ENCODE measurements around the gene QKI. TPM values are rescaled to one million over a fixed set of nuclear protein-coding genes. Genes with fewer than 3 reads are reported as not detected.

QKI gene
- polyA plus RNA-seq, 1 donor (not counting 4 experiments of a cell fraction or from before 2014, with no cell fraction given), result 53.3 TPM

DNA sequence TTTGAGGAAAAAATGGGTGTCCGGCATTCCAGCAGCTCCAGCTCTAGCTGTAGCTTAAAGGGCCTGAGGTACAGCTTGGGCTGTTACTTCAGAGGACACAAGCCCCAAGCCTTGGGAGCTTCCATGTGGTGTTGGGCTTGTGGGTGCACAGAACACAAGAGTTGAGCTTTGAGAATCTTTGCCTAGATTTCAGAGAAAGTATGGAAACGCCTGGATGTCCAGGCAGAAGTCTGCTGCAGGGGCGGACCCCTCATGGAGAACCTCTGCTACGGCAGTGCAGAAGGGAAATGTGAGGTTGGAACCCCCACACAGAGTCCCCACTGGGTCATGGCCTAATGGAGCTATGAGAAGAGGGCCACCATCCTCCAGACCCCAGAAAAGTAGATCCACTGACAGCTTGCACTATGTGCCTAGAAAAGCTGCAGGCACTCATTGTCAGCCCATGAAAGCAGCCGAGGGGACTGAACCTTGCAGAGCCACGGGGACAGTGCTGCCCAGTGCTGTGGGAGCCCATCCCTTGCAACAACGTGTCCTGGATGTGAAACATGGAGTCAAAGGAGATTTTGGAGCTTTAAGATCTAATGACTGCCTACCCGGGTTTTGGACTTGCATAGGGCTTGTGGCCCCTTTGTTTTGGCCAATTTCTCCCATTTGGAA lies 90.6 kb downstream of the QKI start:
- H3K9me3 ChIP-seq (ENCODE audit: control insufficient read depth, low read depth, low read length), result peaks cover 3% of the 10 kb centered on the region
- FAIRE-seq, result no peak
- no peak overlapping the region for H3K4me3 ChIP-seq (ENCODE audit: control insufficient read depth in 2 of 3, extremely low read depth in 1 of 3, insufficient read depth in 2 of 3, low read depth in 1 of 3, low read length in 3 of 3)
- no peak overlapping the region for H3K4me2 ChIP-seq (ENCODE audit: control insufficient read depth, extremely low read depth, insufficient read depth, low read depth, low read length)
- H3K36me3 ChIP-seq (ENCODE audit: control insufficient read depth in 2 of 2, extremely low read depth in 1 of 2, insufficient read depth in 2 of 2, low read length in 2 of 2), result no peaks in the 10 kb centered on the region
- TF ChIP-seq, protein P1, sequence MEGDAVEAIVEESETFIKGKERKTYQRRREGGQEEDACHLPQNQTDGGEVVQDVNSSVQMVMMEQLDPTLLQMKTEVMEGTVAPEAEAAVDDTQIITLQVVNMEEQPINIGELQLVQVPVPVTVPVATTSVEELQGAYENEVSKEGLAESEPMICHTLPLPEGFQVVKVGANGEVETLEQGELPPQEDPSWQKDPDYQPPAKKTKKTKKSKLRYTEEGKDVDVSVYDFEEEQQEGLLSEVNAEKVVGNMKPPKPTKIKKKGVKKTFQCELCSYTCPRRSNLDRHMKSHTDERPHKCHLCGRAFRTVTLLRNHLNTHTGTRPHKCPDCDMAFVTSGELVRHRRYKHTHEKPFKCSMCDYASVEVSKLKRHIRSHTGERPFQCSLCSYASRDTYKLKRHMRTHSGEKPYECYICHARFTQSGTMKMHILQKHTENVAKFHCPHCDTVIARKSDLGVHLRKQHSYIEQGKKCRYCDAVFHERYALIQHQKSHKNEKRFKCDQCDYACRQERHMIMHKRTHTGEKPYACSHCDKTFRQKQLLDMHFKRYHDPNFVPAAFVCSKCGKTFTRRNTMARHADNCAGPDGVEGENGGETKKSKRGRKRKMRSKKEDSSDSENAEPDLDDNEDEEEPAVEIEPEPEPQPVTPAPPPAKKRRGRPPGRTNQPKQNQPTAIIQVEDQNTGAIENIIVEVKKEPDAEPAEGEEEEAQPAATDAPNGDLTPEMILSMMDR (optimal IDR thresholded peaks at IDR 0.05 in 1 of 3, IDR thresholded peaks at IDR 0.05 in 1 of 3, conservative IDR thresholded peaks at IDR 0.05 in 1 of 3; ENCODE audit: extremely low read depth in 1 of 3, insufficient read depth in 2 of 3, low read length in 3 of 3), result no peak
- no peak for TF ChIP-seq EZH2 (IDR thresholded peaks at IDR 0.05; ENCODE audit: low read length)
- H3K9ac ChIP-seq (ENCODE audit: control insufficient read depth, extremely low read depth, insufficient read depth, low read length), result no peak overlapping the region
- no peaks in the 10 kb centered on the region for H3K9me1 ChIP-seq (ENCODE audit: control insufficient read depth, extremely low read depth, insufficient read depth, low read length)
- H3K27me3 ChIP-seq (ENCODE audit: control insufficient read depth, extremely low read depth, insufficient read depth, low read length), result no peaks in the 10 kb centered on the region
- dilution Hi-C loops (cut with MboI; ENCODE audit: extremely low pct_ligation_motif_present, low sequenced_read_pairs), result no loop called here
- no peak overlapping the region for H2AFZ ChIP-seq (ENCODE audit: control insufficient read depth, low read length)
- no peak overlapping the region for H3K27ac ChIP-seq (ENCODE audit: control insufficient read depth, insufficient read depth, low read length)
- DNase-seq (ENCODE audit: low read depth, low spot score), result no peak
- no peaks in the 10 kb centered on the region for H4K20me1 ChIP-seq (ENCODE audit: control insufficient read depth, extremely low read depth, insufficient read depth, low read length)
- H3K79me2 ChIP-seq (ENCODE audit: control insufficient read depth, insufficient read depth, low read length), result peaks cover 77% of the 10 kb centered on the region
- H3K4me1 ChIP-seq (ENCODE audit: control insufficient read depth, extremely low read depth, insufficient read depth, low read length), result no peaks in the 10 kb centered on the region

GRCh38 chr6:163507965-163508364 lies 93.4 kb downstream of the QKI start:
- FAIRE-seq (no peak), DNase-seq (ENCODE audit: low read depth, low spot score) (no peak)
- no peaks in the 10 kb centered on the region for H3K36me3 ChIP-seq (ENCODE audit: control insufficient read depth in 2 of 2, extremely low read depth in 1 of 2, insufficient read depth in 2 of 2, low read length in 2 of 2)
- no peak for TF ChIP-seq EZH2 (IDR thresholded peaks at IDR 0.05; ENCODE audit: low read length)
- TF ChIP-seq, protein P1 (optimal IDR thresholded peaks at IDR 0.05 in 1 of 3, IDR thresholded peaks at IDR 0.05 in 1 of 3, conservative IDR thresholded peaks at IDR 0.05 in 1 of 3; ENCODE audit: extremely low read depth in 1 of 3, insufficient read depth in 2 of 3, low read length in 3 of 3), result no peak
- no peak overlapping the region for H3K9ac ChIP-seq (ENCODE audit: control insufficient read depth, extremely low read depth, insufficient read depth, low read length)
- no peaks in the 10 kb centered on the region for H3K9me1 ChIP-seq (ENCODE audit: control insufficient read depth, extremely low read depth, insufficient read depth, low read length)
- dilution Hi-C loops (cut with MboI; ENCODE audit: extremely low pct_ligation_motif_present, low sequenced_read_pairs), result no loop called here
- H3K4me1 ChIP-seq (ENCODE audit: control insufficient read depth, extremely low read depth, insufficient read depth, low read length), result no peaks in the 10 kb centered on the region
- no peak overlapping the region for H3K4me3 ChIP-seq (ENCODE audit: control insufficient read depth in 2 of 3, extremely low read depth in 1 of 3, insufficient read depth in 2 of 3, low read depth in 1 of 3, low read length in 3 of 3)
- no peaks in the 10 kb centered on the region for H4K20me1 ChIP-seq (ENCODE audit: control insufficient read depth, extremely low read depth, insufficient read depth, low read length)
- no peak overlapping the region for H3K4me2 ChIP-seq (ENCODE audit: control insufficient read depth, extremely low read depth, insufficient read depth, low read depth, low read length)
- no peak overlapping the region for H3K27ac ChIP-seq (ENCODE audit: control insufficient read depth, insufficient read depth, low read length)
- H3K79me2 ChIP-seq (ENCODE audit: control insufficient read depth, insufficient read depth, low read length), result peaks cover 54% of the 10 kb centered on the region
- no peak overlapping the region for H2AFZ ChIP-seq (ENCODE audit: control insufficient read depth, low read length)
- H3K27me3 ChIP-seq (ENCODE audit: control insufficient read depth, extremely low read depth, insufficient read depth, low read length), result no peaks in the 10 kb centered on the region
- H3K9me3 ChIP-seq (ENCODE audit: control insufficient read depth, low read depth, low read length), result peaks cover 3% of the 10 kb centered on the region

All from keratinocyte (primary cell).